ENCODE measurements around the gene TEN1. TPM values are rescaled to one million over a fixed set of nuclear protein-coding genes. Genes with fewer than 3 reads are reported as not detected.

The TEN1 gene
- total and polyA plus RNA-seq, 9 of the 15 experiments (the other 6 are each of a cell fraction or from before 2014, with no cell fraction given): 1.3 to 25.7 (median 10.1) TPM

GRCh38 chr17:75940727-75941441 is 38.2 kb upstream of the TEN1 start, which contains the start of gene FBF1 (continued):
- TF ChIP-seq ZNF347 (CRISPR knock-in tag; IDR thresholded peaks at IDR 0.05; ENCODE audit: low read depth) (no peak), NBN (IDR thresholded peaks at IDR 0.05; ENCODE audit: low read depth) (no peak), FOXK1 (CRISPR knock-in tag; IDR thresholded peaks at IDR 0.05; ENCODE audit: borderline replicate concordance) (no peak), YBX1 (IDR thresholded peaks at IDR 0.05) (no peak), ARID4B (CRISPR knock-in tag; IDR thresholded peaks at IDR 0.05) (peak; percentile 93), ZNF507 (tag; conservative IDR thresholded peaks at IDR 0.05) (no peak), CBX8 (IDR thresholded peaks at IDR 0.05; ENCODE audit: borderline replicate concordance, extremely low read depth, low read depth, low read length, poor library complexity, severe bottlenecking) (no peak), ZNF217 (CRISPR knock-in tag; IDR thresholded peaks at IDR 0.05) (no peak), CEBPG (CRISPR knock-in tag; IDR thresholded peaks at IDR 0.05) (no peak), CEBPG (tag; conservative IDR thresholded peaks at IDR 0.05 in 1 of 2, IDR thresholded peaks at IDR 0.05 in 1 of 2) (no peak), ELF1 (tag; IDR thresholded peaks at IDR 0.05) (0 out of 2 replicates have a peak, but pooled peaks have one; percentile 21), HES1 (IDR thresholded peaks at IDR 0.05; ENCODE audit: low read depth) (no peak), KLF6 (CRISPR knock-in tag; IDR thresholded peaks at IDR 0.05; ENCODE audit: borderline replicate concordance) (no peak), GABPB1 (CRISPR knock-in tag; IDR thresholded peaks at IDR 0.05) (peak; percentile 86), ATF1 (CRISPR knock-in tag; IDR thresholded peaks at IDR 0.05) (no peak), ATF1 (tag; IDR thresholded peaks at IDR 0.05) (peak; percentile 68), ARNT (IDR thresholded peaks at IDR 0.05) (no peak)
- TF ChIP-seq, protein P1, sequence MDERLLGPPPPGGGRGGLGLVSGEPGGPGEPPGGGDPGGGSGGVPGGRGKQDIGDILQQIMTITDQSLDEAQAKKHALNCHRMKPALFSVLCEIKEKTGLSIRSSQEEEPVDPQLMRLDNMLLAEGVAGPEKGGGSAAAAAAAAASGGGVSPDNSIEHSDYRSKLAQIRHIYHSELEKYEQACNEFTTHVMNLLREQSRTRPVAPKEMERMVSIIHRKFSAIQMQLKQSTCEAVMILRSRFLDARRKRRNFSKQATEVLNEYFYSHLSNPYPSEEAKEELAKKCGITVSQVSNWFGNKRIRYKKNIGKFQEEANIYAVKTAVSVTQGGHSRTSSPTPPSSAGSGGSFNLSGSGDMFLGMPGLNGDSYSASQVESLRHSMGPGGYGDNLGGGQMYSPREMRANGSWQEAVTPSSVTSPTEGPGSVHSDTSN (CRISPR knock-in tag; IDR thresholded peaks at IDR 0.05; ENCODE audit: low read depth): no peak
- TF ChIP-seq, protein P1 (tag; conservative IDR thresholded peaks at IDR 0.05; ENCODE audit: low read depth): no peak
- TF ChIP-seq, protein P2, sequence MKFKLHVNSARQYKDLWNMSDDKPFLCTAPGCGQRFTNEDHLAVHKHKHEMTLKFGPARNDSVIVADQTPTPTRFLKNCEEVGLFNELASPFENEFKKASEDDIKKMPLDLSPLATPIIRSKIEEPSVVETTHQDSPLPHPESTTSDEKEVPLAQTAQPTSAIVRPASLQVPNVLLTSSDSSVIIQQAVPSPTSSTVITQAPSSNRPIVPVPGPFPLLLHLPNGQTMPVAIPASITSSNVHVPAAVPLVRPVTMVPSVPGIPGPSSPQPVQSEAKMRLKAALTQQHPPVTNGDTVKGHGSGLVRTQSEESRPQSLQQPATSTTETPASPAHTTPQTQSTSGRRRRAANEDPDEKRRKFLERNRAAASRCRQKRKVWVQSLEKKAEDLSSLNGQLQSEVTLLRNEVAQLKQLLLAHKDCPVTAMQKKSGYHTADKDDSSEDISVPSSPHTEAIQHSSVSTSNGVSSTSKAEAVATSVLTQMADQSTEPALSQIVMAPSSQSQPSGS (CRISPR knock-in tag; IDR thresholded peaks at IDR 0.05): no peak
